GM12878 (cell line): ENCODE data around the gene WWP2. TPM values are rescaled to one million over a fixed set of nuclear protein-coding genes. Genes with fewer than 3 reads are reported as not detected.

Experiments used
- ATAC-seq: fragments of 200-7000 bp; cut with Tn5 transposase; 3 replicates; pipeline ENCODE4 v1.9.1; 2020; ENCODE audit warnings: mild to moderate bottlenecking, moderate library complexity
- BruUV-seq: library from RNA; stranded (reverse); fragments of 400-500 nt; replicated peaks from 2 replicates; lab custom pipeline; 2021; lab: Mats Ljungman, UMichigan
- CTCF ChIA-PET: fragments of 300-600 bp; sonication (Branson Sonifier 250); formaldehyde crosslinking; extraction: SDS; loops from one replicate; lab custom pipeline; 2021; ENCODE audit warnings: inconsistent platforms; lab: Yijun Ruan, JAX
- POLR2A ChIA-PET: fragments of 350-600 bp; formaldehyde crosslinking; extraction: SDS; loops from one replicate; lab custom pipeline; 2021; ENCODE audit warnings: inconsistent platforms; lab: Charles Lee
- RAD21 ChIA-PET: fragments of 300-600 bp; sonication (Branson Sonifier 250); formaldehyde crosslinking; loops from one replicate; lab custom pipeline; 2023; ENCODE audit warnings: antibody characterized with exemption; ENCODE audit not compliant: unreplicated experiment; lab: Charles Lee
- SMC1A ChIA-PET: fragments of 300-600 bp; sonication (Branson Sonifier 250); formaldehyde crosslinking; loops from one replicate; lab custom pipeline; 2023; ENCODE audit not compliant: unreplicated experiment, uncharacterized antibody; lab: Charles Lee
- DNase-seq: peaks from one replicate; pipeline ENCODE4 v3.0.0-alpha.2; 2011; ENCODE audit warnings: low read depth, low spot score
- FAIRE-seq: peaks from 3 replicates; lab custom pipeline; 2011; peaks lifted over from hg19 to GRCh38; lab: Jason Lieb, UNC
- H2AFZ ChIP-seq: 2 replicates; pipeline ENCODE4 v1.6.0; 2011; ENCODE audit warnings: low read depth, low read length, control low read depth; ENCODE audit not compliant: control insufficient read depth
- H3K27ac ChIP-seq: 2 replicates; pipeline ENCODE4 v1.5.1; 2011; ENCODE audit warnings: control low read depth; ENCODE audit not compliant: control insufficient read depth, insufficient read depth
- H3K27me3 ChIP-seq, 2 experiments: replicated peaks in 1 of 2; 2 replicates each; pipeline versions ENCODE4 v1.6.0 to v1.6.1; 2011; ENCODE audit warnings: low read length in 1 of 2; ENCODE audit not compliant: control insufficient read depth in 2 of 2, insufficient read depth in 2 of 2
- H3K36me3 ChIP-seq, 2 experiments: 2 replicates each; pipeline ENCODE4 v1.5.1; 2011; ENCODE audit warnings: low read length in 1 of 2; ENCODE audit not compliant: control insufficient read depth in 2 of 2, insufficient read depth in 2 of 2
- H3K4me1 ChIP-seq: 2 replicates; pipeline ENCODE4 v1.6.1; 2011; ENCODE audit warnings: mild to moderate bottlenecking, low read length, moderate library complexity, mixed read lengths; ENCODE audit not compliant: control insufficient read depth, insufficient read depth
- H3K4me2 ChIP-seq: 2 replicates; pipeline ENCODE4 v1.6.0; 2011; ENCODE audit warnings: control low read depth; ENCODE audit not compliant: control insufficient read depth, insufficient read depth
- H3K4me3 ChIP-seq: fragments of 200-600 bp; sonication (generic); 2 replicates; pipeline ENCODE4 v1.5.1; 2016
- H3K79me2 ChIP-seq: 2 replicates; pipeline ENCODE4 v1.6.0; 2011; ENCODE audit warnings: low read length; ENCODE audit not compliant: control insufficient read depth, insufficient read depth
- H3K9ac ChIP-seq: 2 replicates; pipeline ENCODE4 v1.8.0; 2011; ENCODE audit warnings: low read length, control low read depth, mixed read lengths; ENCODE audit not compliant: control insufficient read depth, insufficient read depth
- H3K9me3 ChIP-seq: replicated peaks from 3 replicates; pipeline ENCODE4 v1.5.1; 2011; ENCODE audit warnings: mild to moderate bottlenecking, low read length; ENCODE audit not compliant: control insufficient read depth, insufficient read depth
- H4K20me1 ChIP-seq: 2 replicates; pipeline ENCODE4 v1.6.0; 2011; ENCODE audit not compliant: control insufficient read depth, insufficient read depth
- BMI1 ChIP-seq: fragments of 450-650 bp; IDR thresholded peaks from 2 replicates; pipeline ENCODE4 v1.6.1; 2016; ENCODE audit warnings: mild to moderate bottlenecking, moderate library complexity, borderline replicate concordance
- CBFB ChIP-seq: IDR thresholded peaks from 2 replicates; pipeline ENCODE4 v1.6.1; 2016; ENCODE audit warnings: antibody characterized with exemption, low read depth
- CHD4 ChIP-seq: fragments of 200-600 bp; sonication (generic); IDR thresholded peaks from 2 replicates; pipeline ENCODE4 v1.6.1; 2016; ENCODE audit warnings: mild to moderate bottlenecking
- CREB1 ChIP-seq: IDR thresholded peaks from 2 replicates; pipeline ENCODE4 v1.6.1; 2012; ENCODE audit warnings: low read depth, mild to moderate bottlenecking, inconsistent platforms
- FOXM1 ChIP-seq: IDR thresholded peaks from 2 replicates; pipeline ENCODE4 v1.6.1; 2012; ENCODE audit warnings: low read depth, mild to moderate bottlenecking, inconsistent platforms, low read length, moderate library complexity
- GATAD2B ChIP-seq: fragments of 450-650 bp; conservative IDR thresholded peaks from 2 replicates; pipeline ENCODE4 v1.6.1; 2017; ENCODE audit warnings: low read depth, mild to moderate bottlenecking, moderate library complexity
- HDGF ChIP-seq: fragments of 450-650 bp; IDR thresholded peaks from 2 replicates; pipeline ENCODE4 v1.6.1; 2016; ENCODE audit warnings: antibody characterized with exemption
- PML ChIP-seq: IDR thresholded peaks from 2 replicates; pipeline ENCODE4 v1.6.1; 2012; ENCODE audit warnings: low read length, inconsistent platforms
- POU2F2 ChIP-seq: IDR thresholded peaks from 3 replicates; pipeline ENCODE4 v1.6.1; 2011; ENCODE audit warnings: low read depth, mild to moderate bottlenecking, low read length, borderline replicate concordance
- RFX5 ChIP-seq: IDR thresholded peaks from 2 replicates; pipeline ENCODE4 v1.6.1; 2011; ENCODE audit warnings: low read depth, low read length, improper control_type of control experiment
- SIN3A ChIP-seq: IDR thresholded peaks from 2 replicates; pipeline ENCODE4 v1.6.1; 2012; ENCODE audit warnings: low read depth, low read length, improper control_type of control experiment
- SUZ12 ChIP-seq: fragments of 200-600 bp; sonication (generic); IDR thresholded peaks from one replicate; pipeline ENCODE4 v1.6.1; 2018; ENCODE audit warnings: antibody characterized with exemption, mild to moderate bottlenecking; ENCODE audit not compliant: unreplicated experiment
- ZNF207 ChIP-seq: fragments of 450-650 bp; IDR thresholded peaks from 2 replicates; pipeline ENCODE4 v1.6.1; 2014; ENCODE audit warnings: antibody characterized with exemption, mild to moderate bottlenecking, borderline replicate concordance
- WGBS: methylation state at CpG from one replicate; pipeline ENCODE4 v1.1.6; 2016; ENCODE audit warnings: low lambda C conversion rate; ENCODE audit not compliant: insufficient replicate concordance, insufficient coverage; ENCODE audit errors: missing lambda C conversion rate; 5-methylcytosine and 5-hydroxymethylcytosine counted together
- in situ Hi-C: fragments of 300-500 bp; cut with MboI; formaldehyde crosslinking; loops from 9 replicates; pipeline ENCODE4 v1.14.3; 2018; ENCODE audit warnings: mixed read lengths
- intact Hi-C: fragments of 100-400 bp; cut with micrococcal nuclease; formaldehyde crosslinking; loops from one replicate; pipeline ENCODE4 v1.14.2; 2022; ENCODE audit not compliant: unreplicated experiment
- polyA plus RNA-seq, 11 experiments: library from polyadenylated mRNA; depleted of rRNA in 4 of 11; unstranded in 6 of 11; stranded (reverse) in 5 of 11; fragments of >200 nt; fragmentation: Nextera tagmentation in 4 of 11; fragmentation: Illumina TruSeq in 1 of 11; extraction: Ambion mirVana in 4 of 11; extraction: Trizol in 1 of 11; gene quantifications; 1 replicate in 1 of 11; 2 replicates in 10 of 11; pipeline versions ENCODE4 v1.2.1 to v1.2.3, GENCODE V29; 2011 to 2016; ENCODE audit warnings: inconsistent platforms in 2 of 11, missing spikeins in 2 of 11, low read depth in 1 of 11
- total RNA-seq, 4 experiments: library from RNA; depleted of rRNA in 3 of 4; stranded (reverse); fragments of >200 nt in 3 of 4; fragmentation: Illumina TruSeq in 1 of 4; extraction: Trizol in 1 of 4; gene quantifications; 2 replicates each; pipeline versions ENCODE4 v1.2.1 to v1.2.3, GENCODE V29; 2013 to 2021

The WWP2 gene
- total and polyA plus RNA-seq, 10 of the 15 experiments (the other 5 are each of a cell fraction or from before 2014, with no cell fraction given): 2.8 to 47.0 (median 23.8) TPM

GRCh38 chr16:69873783-69874182 lies 111.7 kb downstream of the WWP2 start:
- H3K4me1 ChIP-seq: no peaks in the 10 kb centered on the region
- H3K79me2 ChIP-seq: no peaks in the 10 kb centered on the region
- no peak overlapping the region for H3K4me3 ChIP-seq
- BruUV-seq: no TSS peak
- RAD21 ChIA-PET: no interaction called here
- H3K9ac ChIP-seq: no peak overlapping the region
- ATAC-seq (no peak), FAIRE-seq (no peak), DNase-seq (no peak)
- H4K20me1 ChIP-seq: no peaks in the 10 kb centered on the region
- 98% methylated on average over 3 of the region's 3 CpGs for WGBS
- H3K27ac ChIP-seq: no peak overlapping the region
- POLR2A ChIA-PET: no interaction called here
- intact Hi-C loops: no loop called here
- TF ChIP-seq POU2F2 (no peak), ZNF207 (no peak), SIN3A (no peak), PML (no peak), CREB1 (no peak), HDGF (no peak), CBFB (no peak), RFX5 (no peak), GATAD2B (no peak), SUZ12 (no peak), CHD4 (no peak), BMI1 (no peak), FOXM1 (no peak)
- TF ChIP-seq, all 136 proteins: peak for 0
- Histone ChIP-seq H2AFZ (no peak overlapping the region), H3K36me3 (peaks cover 5 to 7% of the 10 kb centered on the region in 2 experiments; a peak in 3 of 4 replicates), H3K4me2 (no peak overlapping the region), H3K27me3 (no peaks in the 10 kb centered on the region), H3K9me3 (no peaks in the 10 kb centered on the region; the same call in 2 of the 3 replicates)
- SMC1A ChIA-PET: no interaction called here
- CTCF ChIA-PET: no interaction called here
- in situ Hi-C loops: no loop called here
